ENCODE results near the gene CD320.

DNA sequence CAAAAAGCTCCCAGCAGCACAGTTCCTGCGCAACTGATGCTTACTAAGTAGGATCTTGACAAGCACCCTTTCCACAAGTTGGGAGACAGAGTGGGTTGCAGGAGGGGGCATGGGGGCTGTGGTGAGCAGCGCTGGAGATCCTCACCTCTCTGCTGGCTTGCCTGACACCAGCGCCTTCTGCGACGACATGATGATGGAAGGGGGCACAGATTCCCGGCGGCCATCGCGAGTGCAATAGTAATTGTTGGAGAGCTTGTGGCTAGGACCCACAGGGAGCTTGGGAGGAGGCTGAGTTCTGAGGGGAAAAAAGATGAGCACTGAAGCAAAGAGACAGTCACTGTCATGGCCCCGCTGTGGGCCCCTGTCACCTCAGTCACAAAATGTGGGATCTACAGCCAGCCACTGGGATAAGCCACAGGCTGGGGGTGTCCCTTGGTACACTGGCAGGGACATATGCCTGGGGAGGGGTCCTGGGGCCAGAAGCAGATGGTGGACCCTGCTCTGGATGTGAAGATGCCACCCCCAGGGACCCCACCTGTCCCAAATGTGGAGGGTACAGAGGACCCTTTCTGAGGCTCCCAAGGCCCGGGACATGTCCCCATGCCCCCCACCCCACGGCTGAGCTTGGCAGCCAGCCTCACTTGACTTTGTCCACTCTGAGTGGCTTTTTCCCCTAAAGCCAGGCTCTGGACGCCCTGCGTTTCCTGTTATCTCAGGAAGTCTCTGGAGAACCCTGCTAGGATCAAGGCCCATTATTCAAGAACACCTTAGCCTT, 8.4 kb upstream of the CD320 start:
- TF ChIP-seq, protein P1, sequence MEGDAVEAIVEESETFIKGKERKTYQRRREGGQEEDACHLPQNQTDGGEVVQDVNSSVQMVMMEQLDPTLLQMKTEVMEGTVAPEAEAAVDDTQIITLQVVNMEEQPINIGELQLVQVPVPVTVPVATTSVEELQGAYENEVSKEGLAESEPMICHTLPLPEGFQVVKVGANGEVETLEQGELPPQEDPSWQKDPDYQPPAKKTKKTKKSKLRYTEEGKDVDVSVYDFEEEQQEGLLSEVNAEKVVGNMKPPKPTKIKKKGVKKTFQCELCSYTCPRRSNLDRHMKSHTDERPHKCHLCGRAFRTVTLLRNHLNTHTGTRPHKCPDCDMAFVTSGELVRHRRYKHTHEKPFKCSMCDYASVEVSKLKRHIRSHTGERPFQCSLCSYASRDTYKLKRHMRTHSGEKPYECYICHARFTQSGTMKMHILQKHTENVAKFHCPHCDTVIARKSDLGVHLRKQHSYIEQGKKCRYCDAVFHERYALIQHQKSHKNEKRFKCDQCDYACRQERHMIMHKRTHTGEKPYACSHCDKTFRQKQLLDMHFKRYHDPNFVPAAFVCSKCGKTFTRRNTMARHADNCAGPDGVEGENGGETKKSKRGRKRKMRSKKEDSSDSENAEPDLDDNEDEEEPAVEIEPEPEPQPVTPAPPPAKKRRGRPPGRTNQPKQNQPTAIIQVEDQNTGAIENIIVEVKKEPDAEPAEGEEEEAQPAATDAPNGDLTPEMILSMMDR (IDR thresholded peaks at IDR 0.05 in 4 of 5, conservative IDR thresholded peaks at IDR 0.05 in 1 of 5): no peak
- no peak for TF ChIP-seq POLR2A (IDR thresholded peaks at IDR 0.05)

Data from gastrocnemius medialis (tissue), 4 donors.